Measurements from ENCODE around the gene ALKBH3.

DNA sequence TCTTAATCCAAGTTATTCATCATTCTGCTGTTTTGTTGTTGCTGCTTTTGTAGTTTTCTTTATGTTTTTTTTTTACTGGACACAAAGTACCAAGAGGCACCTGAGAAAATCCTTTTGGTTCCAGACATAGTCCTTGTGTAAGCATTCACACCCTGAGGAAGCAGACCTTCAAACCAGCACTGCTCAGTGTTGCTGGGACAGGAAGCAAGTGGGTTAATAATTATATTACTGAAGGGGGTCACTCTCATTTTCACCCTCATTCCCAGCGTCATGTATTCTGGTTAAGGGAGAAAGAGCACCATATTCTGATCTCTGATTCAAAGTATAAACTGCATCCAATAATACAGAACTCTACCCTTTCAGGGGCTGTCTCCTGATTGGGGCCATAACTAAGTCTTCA lies 5.9 kb upstream of the ALKBH3 start:
- TF ChIP-seq CTCF (IDR thresholded peaks at IDR 0.05) = no peak
- TF ChIP-seq ZFX (IDR thresholded peaks at IDR 0.05; ENCODE audit: borderline replicate concordance) = no peak

All from 22Rv1 (cell line).